Type B pancreatic cell (in vitro differentiated cells): ENCODE data around the gene CELF4. TPM values are rescaled to one million over a fixed set of nuclear protein-coding genes. Genes with fewer than 3 reads are reported as not detected.

Source experiments
- DNase-seq: peaks from one replicate; pipeline ENCODE4 v3.0.0; 2021; ENCODE audit warnings: mixed read lengths; ENCODE audit not compliant: unreplicated experiment; ENCODE audit errors: extremely low spot score
- H3K27ac Mint-ChIP-seq: 2 replicates; pipeline ENCODE4 v1.8.0; 2021; ENCODE audit warnings: mild to moderate bottlenecking, mixed read lengths
- H3K27me3 Mint-ChIP-seq: 2 replicates; pipeline ENCODE4 v1.8.0; 2021; ENCODE audit warnings: mixed read lengths
- H3K36me3 Mint-ChIP-seq: 2 replicates; pipeline ENCODE4 v1.8.0; 2021; ENCODE audit warnings: mixed read lengths
- H3K4me1 Mint-ChIP-seq: one replicate; pipeline ENCODE4 v1.8.0; 2021; ENCODE audit warnings: mixed read lengths; ENCODE audit not compliant: unreplicated experiment
- H3K4me3 Mint-ChIP-seq: 2 replicates; pipeline ENCODE4 v1.8.0; 2021; ENCODE audit warnings: mild to moderate bottlenecking, mixed read lengths
- H3K9me3 Mint-ChIP-seq: 2 replicates; pipeline ENCODE4 v1.8.0; 2021; ENCODE audit warnings: mixed read lengths
- CTCF ChIP-seq: fragments of 200-600 bp; sonication (generic); conservative IDR thresholded peaks from 2 replicates; pipeline ENCODE4 v1.5.0; 2021; ENCODE audit warnings: antibody characterized with exemption, mild to moderate bottlenecking
- total RNA-seq: library from RNA; stranded (reverse); gene quantifications from 2 replicates; pipeline ENCODE4 v1.2.1, GENCODE V29; 2021; ENCODE audit warnings: low replicate concordance

CELF4 gene
- total RNA-seq, 1 donor from 2014 or later, result 9.2 TPM

DNA sequence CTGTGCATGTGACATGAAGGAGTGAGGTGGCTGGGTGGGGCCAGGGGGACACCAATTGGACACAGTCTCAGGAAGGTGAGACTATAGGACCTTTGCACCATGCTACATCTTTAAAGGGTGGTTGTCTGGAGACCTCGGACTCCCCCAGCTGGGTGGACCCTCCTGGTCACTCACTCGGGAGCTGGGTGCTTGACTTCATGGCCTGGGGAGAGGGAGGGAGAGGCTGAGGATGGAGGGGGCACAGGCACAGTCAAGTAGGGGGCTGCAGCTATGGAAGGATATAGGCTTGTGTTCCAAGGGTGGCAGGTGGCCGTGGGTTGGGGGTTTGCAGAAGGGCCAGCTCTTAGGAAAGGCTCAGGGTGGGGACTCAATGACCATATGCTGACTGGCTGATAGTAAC lies 7.1 kb upstream of the CELF4 start:
- peaks cover 12% of the 10 kb centered on the region for H3K4me1 Mint-ChIP-seq
- H3K4me3 Mint-ChIP-seq, result no peak overlapping the region
- H3K9me3 Mint-ChIP-seq, result no peaks in the 10 kb centered on the region
- TF ChIP-seq CTCF, result no peak
- no peak overlapping the region for H3K27ac Mint-ChIP-seq
- H3K36me3 Mint-ChIP-seq, result no peaks in the 10 kb centered on the region
- DNase-seq, result no peak
- H3K27me3 Mint-ChIP-seq, result peaks cover 79% of the 10 kb centered on the region

GRCh38 chr18:37571266-37571665 lies 5.7 kb upstream of the CELF4 start:
- H3K4me3 Mint-ChIP-seq, result no peak overlapping the region
- no peaks in the 10 kb centered on the region for H3K9me3 Mint-ChIP-seq
- no peaks in the 10 kb centered on the region for H3K36me3 Mint-ChIP-seq
- DNase-seq, result no peak
- no peak for TF ChIP-seq CTCF
- no peak overlapping the region for H3K27ac Mint-ChIP-seq
- H3K4me1 Mint-ChIP-seq, result peaks cover 8% of the 10 kb centered on the region
- peaks cover 83% of the 10 kb centered on the region for H3K27me3 Mint-ChIP-seq

GRCh38 chr18:37570336-37570930 lies 4.8 kb upstream of the CELF4 start:
- H3K27me3 Mint-ChIP-seq, result peaks cover 80% of the 10 kb centered on the region
- no peak for DNase-seq
- H3K36me3 Mint-ChIP-seq, result no peaks in the 10 kb centered on the region
- no peak overlapping the region for H3K4me3 Mint-ChIP-seq
- no peak for TF ChIP-seq CTCF
- H3K9me3 Mint-ChIP-seq, result no peaks in the 10 kb centered on the region
- H3K27ac Mint-ChIP-seq, result no peak overlapping the region
- H3K4me1 Mint-ChIP-seq, result peaks cover 3% of the 10 kb centered on the region

DNA sequence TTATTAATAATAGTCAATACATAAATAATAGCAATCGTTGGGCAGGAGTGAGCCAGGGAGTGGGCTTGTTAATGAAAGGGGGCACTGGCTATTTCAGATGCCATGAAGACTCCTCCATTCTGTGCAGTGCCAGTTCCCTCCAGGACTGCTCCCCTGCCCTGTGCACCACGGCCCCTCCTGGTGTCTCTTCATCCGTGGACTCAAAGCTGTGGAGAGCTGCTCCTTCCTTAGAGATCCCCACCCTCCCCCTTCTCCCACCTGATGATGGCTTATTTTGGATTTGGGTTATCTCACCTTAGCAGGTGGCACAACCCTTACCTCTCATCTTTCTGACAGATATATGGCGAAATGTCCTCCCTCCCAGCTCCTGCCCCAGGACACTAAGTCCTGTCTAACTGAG lies 3.1 kb upstream of the CELF4 start:
- H3K27me3 Mint-ChIP-seq, result peaks cover 83% of the 10 kb centered on the region
- H3K4me3 Mint-ChIP-seq, result peak overlapping the region; percentile 69
- no peaks in the 10 kb centered on the region for H3K9me3 Mint-ChIP-seq
- H3K36me3 Mint-ChIP-seq, result no peaks in the 10 kb centered on the region
- no peak for TF ChIP-seq CTCF
- no peak overlapping the region for H3K27ac Mint-ChIP-seq
- DNase-seq, result no peak
- peaks cover 12% of the 10 kb centered on the region for H3K4me1 Mint-ChIP-seq

DNA sequence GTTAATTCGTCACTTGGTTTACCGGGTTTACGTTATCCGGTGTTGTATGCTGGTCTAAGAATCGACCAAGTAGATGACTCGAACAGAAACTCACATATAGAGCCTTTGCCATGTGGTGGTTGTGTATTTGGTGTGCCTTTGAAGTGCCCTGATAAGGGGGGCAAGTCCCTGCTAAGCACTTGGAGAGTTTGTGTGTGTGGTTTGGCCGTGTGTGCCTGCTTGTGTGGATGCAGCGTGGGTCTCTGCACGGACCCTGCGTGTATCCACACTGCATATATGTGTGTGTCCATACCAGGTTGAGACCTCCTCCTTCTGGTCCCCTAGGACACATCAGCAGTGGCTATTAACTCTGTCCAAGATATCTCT lies 2.4 kb upstream of the CELF4 start:
- Mint-ChIP-seq H3K36me3 (no peaks in the 10 kb centered on the region), H3K27ac (peak overlapping the region; percentile 22), H3K4me1 (peaks cover 12% of the 10 kb centered on the region), H3K27me3 (peaks cover 86% of the 10 kb centered on the region), H3K4me3 (peak overlapping the region; percentile 84), H3K9me3 (no peaks in the 10 kb centered on the region)
- DNase-seq, result no peak
- TF ChIP-seq CTCF, result no peak
